Prostate gland (tissue), 2 donors: Measurements from ENCODE around the gene SBNO2. TPM values are rescaled to one million over a fixed set of nuclear protein-coding genes. Genes with fewer than 3 reads are reported as not detected.
A peak's percentile ranks its signal among the peaks of the same experiment; 100 is the strongest.

ENCODE experiments used
- DNase-seq: peaks from one replicate; pipeline ENCODE4 v3.0.0-alpha.2; 2019; ENCODE audit warnings: low spot score
- H3K27ac ChIP-seq, 2 donors: fragments of 200-600 bp; sonication (generic); 2 replicates each; pipeline ENCODE4 v1.5.1; 2017 to 2019
- H3K27me3 ChIP-seq: fragments of 200-600 bp; sonication (generic); replicated peaks from 2 replicates; pipeline ENCODE4 v1.5.1; 2019; ENCODE audit not compliant: insufficient read depth
- H3K36me3 ChIP-seq, 2 donors: fragments of 200-600 bp; sonication (generic); 1 replicate in 1 of 2; 2 replicates in 1 of 2; pipeline versions ENCODE4 v1.5.1 to v1.8.1; 2017 to 2019
- H3K4me1 ChIP-seq: fragments of 200-600 bp; sonication (generic); replicated peaks from 2 replicates; pipeline ENCODE4 v1.5.1; 2019
- H3K4me3 ChIP-seq, 2 donors: fragments of 200-600 bp; sonication (generic); 2 replicates each; pipeline ENCODE4 v1.5.1; 2017 to 2019
- H3K9me3 ChIP-seq: fragments of 200-600 bp; sonication (generic); 2 replicates; pipeline ENCODE4 v1.5.1; 2017
- CTCF ChIP-seq, 4 experiments: fragments of 200-600 bp in 2 of 4; fragments of 450-650 bp in 2 of 4; sonication (generic) in 2 of 4; IDR thresholded peaks; 1 replicate in 3 of 4; 2 replicates in 1 of 4; pipeline ENCODE4 v1.5.1; 2016 to 2019; ENCODE audit warnings: antibody characterized with exemption in 4 of 4, mild to moderate bottlenecking in 2 of 4, moderate library complexity in 2 of 4
- POLR2A ChIP-seq: fragments of 450-650 bp; IDR thresholded peaks from one replicate; pipeline ENCODE4 v1.6.1; 2016; ENCODE audit warnings: antibody characterized with exemption, mild to moderate bottlenecking
- POLR2AphosphoS5 ChIP-seq: sonication (generic); formaldehyde crosslinking; IDR thresholded peaks from one replicate; pipeline ENCODE4 v1.6.1; 2017; ENCODE audit warnings: antibody characterized with exemption
- WGBS: methylation state at CpG from one replicate; pipeline ENCODE4 v1.1.5; 2018; 5-methylcytosine and 5-hydroxymethylcytosine counted together
- intact Hi-C: fragments of 100-400 bp; cut with DNase I; formaldehyde crosslinking; loops from one replicate; pipeline ENCODE4 v1.14.2; 2022
- total RNA-seq, 2 donors: library from RNA; depleted of rRNA; stranded (reverse); fragments of >200 nt; gene quantifications; one replicate each; pipeline ENCODE4 v1.1.0, GENCODE V29; 2016

SBNO2 gene
- total RNA-seq, 2 donors from 2014 or later, result 32.5 to 79.9 TPM

GRCh38 chr19:1073063-1073955, 100.8 kb downstream of the SBNO2 start:
- Histone ChIP-seq H3K9me3 (no peaks in the 10 kb centered on the region), H3K4me3 (no peak overlapping the region), H3K4me1 (no peaks in the 10 kb centered on the region), H3K27me3 (peaks cover 15% of the 10 kb centered on the region), H3K27ac (no peak overlapping the region), H3K36me3 (no peaks in the 10 kb centered on the region)
- intact Hi-C loops, result no loop called here
- no peak for DNase-seq
- no peak for TF ChIP-seq POLR2A
- WGBS, result 92% methylated on average over 20 of the region's 30 CpGs

GRCh38 chr19:1072371-1073015, 101.6 kb downstream of the SBNO2 start:
- no peak overlapping the region for H3K27ac ChIP-seq
- no peak for DNase-seq
- peaks cover 16% of the 10 kb centered on the region for H3K27me3 ChIP-seq
- H3K4me3 ChIP-seq, result no peak overlapping the region
- TF ChIP-seq POLR2A (no peak), POLR2AphosphoS5 (no peak), CTCF (IDR thresholded peaks at IDR 0.05) (no peak)
- intact Hi-C loops, result no loop called here
- no peaks in the 10 kb centered on the region for H3K36me3 ChIP-seq
- no peaks in the 10 kb centered on the region for H3K9me3 ChIP-seq
- WGBS, result 87% methylated on average over 11 of the region's 11 CpGs
- no peaks in the 10 kb centered on the region for H3K4me1 ChIP-seq

- Histone ChIP-seq H3K4me3 (peak overlapping the region in 1 of 2 donors; percentile 10), H3K4me1 (peaks cover 6% of the 10 kb centered on the region), H3K27ac (no peak overlapping the region), H3K27me3 (peaks cover 18% of the 10 kb centered on the region), H3K36me3 (no peaks in the 10 kb centered on the region), H3K9me3 (no peaks in the 10 kb centered on the region)
- intact Hi-C loops, result no loop called here
- no peak for TF ChIP-seq POLR2A
- TF ChIP-seq CTCF (IDR thresholded peaks at IDR 0.05), result no peak
- TF ChIP-seq POLR2AphosphoS5, result no peak
- 16% methylated on average over 66 of the region's 99 CpGs for WGBS
- DNase-seq, result no peak
These were observed 102.9 kb downstream of the SBNO2 start for GRCh38 chr19:1070931-1071791.

- DNase-seq, result no peak
- 17% methylated on average over 21 of the region's 21 CpGs for WGBS
- Histone ChIP-seq H3K9me3 (no peaks in the 10 kb centered on the region), H3K4me3 (no peak overlapping the region), H3K4me1 (peaks cover 6% of the 10 kb centered on the region), H3K36me3 (no peaks in the 10 kb centered on the region), H3K27me3 (peaks cover 18% of the 10 kb centered on the region), H3K27ac (no peak overlapping the region)
- intact Hi-C loops, result no loop called here
- TF ChIP-seq POLR2AphosphoS5 (no peak), CTCF (IDR thresholded peaks at IDR 0.05) (no peak), POLR2A (no peak)
These were observed 103.5 kb downstream of the SBNO2 start for GRCh38 chr19:1070576-1070930.
